GM19324 (cell line): ENCODE measurements around the gene ING4.
"Not testable (repeated sequence)": the region's sequence is repeated elsewhere in the genome, so short reads cannot be mapped to it uniquely, and the experiment has no call there.

ENCODE experiments used
- ATAC-seq: cut with Tn5 transposase; IDR thresholded peaks from one replicate; pipeline ENCODE4 v1.9.1; 2021; ENCODE audit warnings: mild to moderate bottlenecking, moderate library complexity; ENCODE audit not compliant: unreplicated experiment, low FRiP score

Gene ING4

DNA sequence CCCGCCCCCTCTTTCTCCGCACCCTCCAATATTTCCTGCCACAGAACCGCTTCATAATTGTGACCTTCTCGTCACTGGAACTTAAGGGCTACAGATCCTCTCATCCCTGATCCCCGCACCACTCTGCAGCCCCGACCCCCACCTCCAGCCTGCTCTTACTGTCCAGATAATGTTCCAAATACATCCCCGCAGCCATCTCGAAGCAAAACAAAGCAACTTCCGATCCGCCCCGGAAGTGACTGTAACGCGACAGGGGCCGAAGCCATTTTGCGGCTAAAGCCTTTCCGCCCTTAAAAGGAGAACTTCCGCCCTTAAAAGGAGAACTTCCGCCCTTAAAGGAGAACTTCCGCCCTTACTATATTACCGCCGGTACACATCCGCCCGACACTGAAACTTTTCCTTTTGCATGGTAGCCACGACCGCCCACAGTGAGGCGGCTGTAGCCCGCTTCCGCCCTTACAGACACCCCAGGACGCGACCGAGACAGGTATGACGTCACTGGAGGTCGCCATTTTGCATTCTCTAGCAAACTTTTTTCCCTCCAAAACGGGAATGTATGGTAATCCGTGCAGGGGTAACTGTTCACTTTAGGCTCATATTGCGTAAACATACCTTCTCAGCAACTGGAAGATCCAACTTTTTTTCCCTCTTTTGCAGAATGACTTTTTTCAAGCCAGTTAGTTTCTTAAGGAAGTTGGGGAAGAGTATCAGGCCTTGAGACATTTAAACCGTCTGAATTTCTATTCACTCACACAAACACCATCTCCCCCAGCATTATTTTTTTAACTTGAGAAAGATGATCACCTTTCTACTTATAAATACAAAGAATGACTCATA, at the start of gene ING4:
TSS of gene ING4 (minus strand) at position 214 of the 837 bp plus-strand sequence. CDS start at position 196, 18 bp downstream.
- peak; percentile 98 for ATAC-seq

DNA sequence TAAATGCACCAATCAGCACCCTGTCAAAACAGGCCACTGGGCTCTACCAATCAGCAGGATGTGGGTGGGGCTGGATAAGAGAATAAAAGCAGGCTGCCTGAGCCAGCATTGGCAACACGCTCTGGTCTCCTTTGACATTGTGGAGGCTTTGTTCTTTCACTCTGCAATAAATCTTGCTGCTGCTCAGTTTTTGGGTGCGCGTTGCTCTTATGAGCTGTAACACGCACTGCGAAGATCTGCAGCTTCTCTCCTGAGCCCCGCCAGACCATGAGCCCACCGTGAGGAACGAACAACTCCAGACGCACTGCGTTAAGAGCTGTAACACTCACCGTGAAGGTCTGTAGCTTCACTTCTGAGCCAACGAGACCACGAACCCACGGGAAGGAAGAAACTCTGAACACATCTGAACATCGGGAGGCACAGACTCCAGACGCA, 46.1 kb upstream of the ING4 start:
- ATAC-seq: no peak

DNA sequence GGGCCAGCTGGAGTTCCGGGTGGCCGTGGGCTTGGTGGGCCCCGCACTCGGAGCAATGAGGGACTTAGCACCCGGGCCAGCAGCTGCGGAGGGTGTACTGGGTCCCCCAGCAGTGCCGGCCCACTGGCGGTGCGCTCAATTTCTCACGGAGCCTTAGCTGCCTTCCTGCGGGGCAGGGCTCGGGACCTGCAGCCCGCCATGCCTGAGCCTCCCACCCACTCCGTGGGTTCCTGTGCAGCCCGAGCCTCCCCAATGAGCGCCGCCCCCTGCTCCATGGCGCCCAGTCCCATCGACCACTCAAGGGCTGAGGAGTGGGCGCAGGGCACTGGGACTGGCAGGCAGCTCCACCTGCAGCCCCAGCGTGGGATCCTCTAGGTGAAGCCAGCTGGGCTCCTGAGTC, 45.4 kb upstream of the ING4 start:
- ATAC-seq: not testable (repeated sequence)

DNA sequence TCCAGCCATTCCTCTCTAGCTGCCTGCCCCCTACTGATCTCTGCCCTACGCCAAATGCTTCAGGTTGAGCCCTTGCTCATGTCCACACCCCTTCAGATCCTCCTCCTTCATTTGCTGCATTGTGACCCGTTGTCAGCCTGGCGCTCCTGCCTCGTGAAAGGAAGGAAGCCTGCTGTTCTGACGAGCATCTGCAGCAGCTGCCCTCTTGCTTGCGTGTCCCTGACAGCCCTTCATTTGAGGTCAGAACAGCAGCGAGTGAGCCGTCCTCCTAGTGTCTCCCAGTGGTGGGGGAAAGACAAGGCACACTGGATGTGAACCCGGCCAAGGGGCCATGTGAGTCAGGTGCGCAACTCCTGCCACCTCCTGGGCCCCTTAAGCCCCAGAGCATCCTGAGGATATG, 40.7 kb upstream of the ING4 start:
- ATAC-seq: no peak

DNA sequence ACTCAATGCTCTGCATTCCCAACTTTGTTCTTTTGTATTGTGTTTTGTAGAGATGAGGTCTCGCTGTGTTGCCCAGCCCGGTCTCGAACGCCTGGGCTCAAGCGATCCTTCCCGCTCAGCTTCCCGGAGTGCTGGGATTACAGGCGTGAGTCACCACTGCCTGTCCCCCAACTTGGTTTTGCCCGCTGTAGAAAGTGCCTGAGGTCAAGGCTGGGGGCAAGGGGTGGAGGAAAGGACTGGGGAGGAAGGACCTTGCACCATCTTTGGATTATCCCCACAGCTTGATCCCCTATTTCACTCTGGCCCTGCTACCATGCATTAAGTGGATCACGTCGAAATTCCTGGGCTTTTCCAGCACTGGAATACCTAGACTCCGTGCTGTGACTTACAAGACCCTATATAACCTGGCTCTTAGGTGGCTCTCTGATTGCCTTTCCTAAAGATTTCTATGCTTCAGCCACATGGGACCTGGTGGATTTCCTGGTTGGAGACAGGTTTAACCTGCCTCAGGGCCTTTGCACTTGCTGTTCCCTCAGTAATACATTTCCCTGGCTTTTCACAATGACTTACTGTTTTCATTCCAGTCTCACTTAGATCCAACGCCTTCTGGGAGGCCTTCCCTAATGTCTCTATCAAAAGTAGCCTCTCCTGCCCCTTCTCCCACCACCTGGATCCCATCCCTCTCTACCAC, 38.3 kb upstream of the ING4 start:
- no peak for ATAC-seq

DNA sequence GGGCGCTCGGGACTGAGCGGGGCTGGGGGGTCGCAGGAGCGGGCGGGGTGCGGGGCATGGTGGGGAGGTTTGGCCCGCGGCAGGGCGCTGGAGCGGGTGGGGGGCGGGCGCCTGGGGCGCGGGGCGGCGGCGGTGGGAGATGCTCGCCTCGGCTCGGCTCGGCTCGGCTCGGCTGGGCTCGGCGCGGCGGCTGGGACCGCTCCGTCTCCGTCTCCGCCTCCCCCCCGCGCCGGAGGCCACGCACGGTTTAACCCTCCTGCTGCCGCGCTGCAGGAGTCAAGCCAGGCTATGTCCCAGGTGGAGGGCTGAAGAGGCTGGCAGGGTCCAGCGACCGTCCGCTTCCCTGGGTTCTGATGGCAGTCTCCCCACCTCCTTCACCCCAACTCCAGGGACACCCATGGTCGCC, 37.7 kb upstream of the ING4 start, which contains the start of gene PIANP:
TSS of gene PIANP (minus strand) at position 170 of the 406 bp plus-strand sequence. CDS start 2,754 bp downstream, outside the sequence.
- ATAC-seq: no peak

DNA sequence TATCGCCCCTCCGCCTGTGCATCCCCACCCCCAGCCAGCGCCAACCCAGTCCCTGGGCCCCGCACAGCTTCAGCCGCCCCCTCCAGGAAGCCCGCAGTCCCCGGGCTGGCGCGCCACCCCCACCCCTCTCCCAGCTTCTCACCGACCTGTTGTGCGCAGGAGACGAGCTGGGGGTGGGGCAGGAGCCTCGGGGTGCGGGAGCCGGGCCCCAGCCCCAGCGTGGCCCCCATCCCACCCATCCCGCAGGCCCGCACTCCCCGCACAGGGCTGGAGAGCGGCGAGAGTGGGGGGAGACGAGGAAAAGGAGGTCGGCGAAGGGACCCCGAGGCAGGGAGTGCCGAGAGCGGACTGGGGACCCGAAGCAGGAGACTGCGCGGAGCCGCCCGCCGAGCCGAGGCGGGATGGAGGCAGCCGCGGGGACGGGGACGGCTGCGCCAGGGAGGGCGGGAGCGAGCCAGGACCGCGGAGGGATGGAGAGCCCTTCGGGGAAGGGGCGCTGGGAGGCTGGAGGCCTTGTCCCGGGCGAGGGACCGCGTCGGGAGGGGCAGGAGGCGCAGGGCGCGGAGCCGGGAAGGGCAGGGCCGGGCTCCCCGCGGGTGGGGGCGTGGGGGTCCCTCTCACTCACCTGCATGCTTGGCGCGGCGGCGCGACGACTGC, 37.2 kb upstream of the ING4 start:
- ATAC-seq: no peak

DNA sequence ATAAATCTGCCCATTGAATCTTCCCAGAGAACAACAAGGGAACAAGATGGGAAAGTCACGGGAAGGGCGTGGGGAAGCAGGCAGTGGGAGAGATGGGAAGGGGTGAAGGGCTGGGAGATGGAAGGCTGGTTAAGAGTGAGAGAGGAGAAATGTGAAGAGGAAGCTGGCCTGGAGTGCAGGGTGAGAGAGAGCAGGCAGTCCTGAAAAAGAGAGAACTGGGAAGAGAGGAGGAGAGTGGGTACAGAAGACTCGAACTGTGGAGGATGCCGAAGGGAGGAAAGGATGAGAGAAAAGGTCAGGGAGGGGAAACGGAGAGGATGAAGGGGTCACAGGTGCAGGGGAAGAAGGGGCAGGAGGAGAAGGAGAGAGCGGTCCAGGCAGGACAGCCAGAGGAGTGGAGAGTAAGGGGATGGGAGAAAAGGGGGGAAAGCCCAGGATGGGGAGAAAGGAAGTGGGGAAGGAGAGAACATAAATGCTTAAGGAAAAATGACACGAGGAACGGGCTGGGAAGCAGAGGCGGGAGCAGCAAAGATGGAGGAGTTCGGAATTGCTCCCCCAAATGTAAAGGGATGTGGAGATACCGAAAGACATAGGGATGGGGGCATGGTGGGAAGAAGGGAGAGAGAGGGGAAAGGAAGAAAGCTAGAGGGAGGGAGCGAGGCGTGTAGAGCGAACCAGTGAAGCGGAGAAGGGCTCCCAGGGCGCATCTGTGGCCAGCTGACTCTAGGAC, 36.5 kb upstream of the ING4 start:
- ATAC-seq: no peak

DNA sequence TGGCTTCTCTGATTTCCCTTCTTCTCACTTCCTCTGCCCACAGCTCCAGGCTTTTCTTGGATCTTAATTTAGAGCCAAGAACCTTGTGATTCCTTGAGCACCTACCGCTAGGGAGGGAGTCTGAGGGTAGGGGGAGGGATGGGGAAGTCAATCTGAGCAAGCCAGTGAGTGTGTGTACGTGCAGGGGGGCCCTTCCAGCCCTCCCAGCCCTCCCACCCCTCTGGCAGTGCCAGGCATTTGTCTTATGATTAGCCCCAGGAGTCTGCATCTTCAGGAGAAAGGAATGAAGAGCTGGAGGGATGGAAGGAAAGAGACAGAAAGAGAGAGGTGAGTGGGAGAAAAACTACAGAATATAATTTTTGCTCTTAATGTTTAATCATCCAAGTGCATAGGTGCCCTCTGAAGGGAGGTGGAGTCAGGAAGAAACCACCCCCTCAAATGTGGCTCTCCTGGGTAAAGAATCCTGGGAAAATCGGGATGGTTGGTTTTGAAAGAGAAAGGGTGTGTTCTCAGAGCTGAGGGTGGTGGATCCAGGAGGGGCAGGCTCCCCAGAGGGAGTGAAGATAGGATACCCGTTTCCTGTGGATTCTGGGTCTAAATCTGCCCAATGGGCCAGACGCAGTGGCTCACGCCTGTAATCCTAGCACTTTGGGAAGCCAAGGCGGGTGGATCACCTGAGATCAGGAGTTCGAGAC, 35.6 kb upstream of the ING4 start:
- no peak for ATAC-seq

DNA sequence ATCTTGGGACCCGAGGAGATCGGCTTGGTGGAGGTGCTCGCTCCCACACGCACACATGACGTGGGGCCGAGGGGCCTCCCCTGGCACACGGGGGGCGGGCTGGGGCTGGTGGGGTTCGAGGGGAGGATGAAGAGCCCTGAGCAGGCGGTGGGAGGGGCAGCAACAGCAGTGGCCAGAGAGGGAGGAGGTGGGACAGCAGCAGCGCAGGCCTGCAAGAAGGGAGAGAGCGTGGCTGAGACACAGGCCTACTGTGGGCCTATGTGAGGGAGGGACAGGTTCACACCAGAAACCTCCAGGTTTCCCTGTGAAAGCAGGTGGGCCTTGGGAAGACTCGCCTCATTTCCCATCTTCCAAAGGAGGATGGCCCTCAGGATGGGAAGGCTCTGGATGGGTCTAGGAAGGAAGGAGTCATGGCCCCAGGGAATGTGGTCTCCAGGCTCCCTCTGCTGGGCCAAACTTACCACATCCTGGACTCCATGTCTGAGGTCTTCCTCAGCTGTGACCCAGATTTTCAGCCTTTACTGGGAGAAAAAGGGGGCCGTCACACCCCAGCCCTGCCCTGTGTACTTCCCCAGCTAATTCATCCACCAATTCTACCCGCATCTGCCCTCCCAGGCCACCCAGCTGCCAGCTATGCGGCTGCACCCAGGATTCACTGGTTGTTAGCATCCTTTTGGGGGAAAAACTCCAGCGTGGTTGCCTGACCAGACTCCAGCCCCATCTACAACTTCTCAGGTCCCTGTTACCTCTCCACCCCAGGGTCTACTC, 34.8 kb upstream of the ING4 start:
- no peak for ATAC-seq

DNA sequence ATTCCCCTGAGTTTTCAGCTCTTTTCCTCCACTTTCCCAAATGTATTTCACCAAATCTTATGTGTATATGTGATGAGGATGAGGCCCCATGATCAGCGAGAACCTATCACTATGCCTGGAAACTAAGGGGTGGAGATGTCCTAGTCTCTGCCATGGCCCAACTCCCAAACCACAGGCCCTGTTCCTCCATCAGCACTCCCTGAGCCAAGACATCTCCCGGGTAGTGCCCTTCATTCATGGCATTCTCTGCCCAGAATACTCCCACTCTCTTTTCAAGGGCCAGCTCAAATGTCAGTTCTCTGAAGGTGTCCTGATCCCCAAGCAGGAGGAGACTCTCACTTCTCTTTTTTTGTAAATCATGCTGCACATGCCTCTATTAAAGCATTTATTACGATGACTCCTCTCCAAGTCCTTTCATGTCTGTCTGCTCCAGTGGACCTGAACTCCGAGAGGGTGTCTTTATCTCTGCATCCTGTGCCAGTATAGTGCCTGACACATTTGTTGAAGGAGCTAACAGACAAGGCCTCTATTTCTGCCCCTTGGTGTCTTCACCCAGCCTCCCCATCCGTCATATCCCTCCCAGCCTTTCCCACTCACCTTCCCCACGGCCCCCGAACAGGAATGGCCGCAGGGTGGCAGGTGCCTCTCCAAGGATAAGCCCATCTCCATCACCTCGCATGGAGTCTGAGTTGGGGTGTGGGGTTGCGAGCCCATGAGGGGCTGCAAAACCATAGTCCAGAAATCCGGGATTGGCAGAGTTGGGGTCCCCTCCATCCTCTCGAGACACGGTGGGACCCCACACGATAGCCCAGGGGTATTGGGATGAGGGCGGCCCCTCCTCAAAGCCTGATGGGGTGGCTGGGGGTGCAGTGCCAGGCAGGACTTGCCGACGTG, 34.0 kb upstream of the ING4 start:
- no peak for ATAC-seq

DNA sequence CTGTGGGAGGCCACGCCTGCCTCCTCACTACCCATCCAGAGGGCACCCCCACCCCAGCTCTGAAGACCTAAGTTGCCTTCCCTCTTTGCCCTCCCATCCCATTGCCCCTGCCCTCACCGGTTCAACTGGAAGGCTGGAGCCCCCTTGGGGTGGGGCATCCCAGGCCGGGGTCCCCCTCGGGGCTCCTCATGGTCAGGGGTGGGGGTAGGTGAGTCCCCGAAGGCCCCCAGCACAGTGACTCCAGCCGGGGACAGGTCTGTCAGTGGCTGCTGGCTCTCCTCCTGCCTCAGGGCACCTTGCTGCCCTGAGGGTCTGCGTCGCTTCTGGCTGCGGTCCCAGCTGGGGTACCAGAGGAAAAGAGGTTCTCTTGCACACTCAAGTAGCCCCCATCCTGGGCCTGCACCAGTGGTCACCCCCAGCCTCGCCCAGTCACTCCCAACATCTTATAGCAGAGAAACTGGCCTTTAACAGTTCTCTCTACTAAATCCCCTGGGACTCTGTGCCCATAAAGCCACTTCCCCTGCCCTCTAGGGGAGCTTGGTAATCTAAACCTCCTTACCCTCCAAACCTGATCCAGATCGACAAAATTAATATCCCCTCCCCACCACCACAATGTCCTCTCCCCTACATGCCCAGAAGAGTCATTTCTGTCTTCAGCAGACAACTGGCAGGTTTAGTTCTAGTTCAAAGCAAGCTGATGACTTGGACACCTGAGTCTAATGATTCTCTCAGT, 32.6 kb upstream of the ING4 start:
- ATAC-seq: no peak

DNA sequence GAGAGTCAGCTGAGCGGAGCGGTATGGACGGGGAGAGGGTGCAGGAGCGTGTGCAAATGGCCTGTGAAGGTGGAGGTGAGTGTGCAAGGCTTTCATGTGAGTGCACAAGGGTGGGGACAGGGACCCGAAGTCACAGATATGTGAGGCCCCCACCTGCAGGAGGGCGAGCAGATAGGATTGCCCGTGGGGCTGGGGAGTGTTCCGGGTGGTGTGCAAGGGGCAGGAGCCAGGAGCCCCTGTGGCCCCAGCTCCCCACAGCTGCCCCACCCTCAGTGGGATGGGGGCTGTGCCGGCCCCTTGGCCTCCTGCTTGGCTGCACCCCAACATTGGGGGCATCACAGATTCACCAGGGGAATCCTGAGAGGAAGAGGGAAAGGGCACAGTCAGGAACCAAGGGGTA, 31.8 kb upstream of the ING4 start:
- no peak for ATAC-seq

DNA sequence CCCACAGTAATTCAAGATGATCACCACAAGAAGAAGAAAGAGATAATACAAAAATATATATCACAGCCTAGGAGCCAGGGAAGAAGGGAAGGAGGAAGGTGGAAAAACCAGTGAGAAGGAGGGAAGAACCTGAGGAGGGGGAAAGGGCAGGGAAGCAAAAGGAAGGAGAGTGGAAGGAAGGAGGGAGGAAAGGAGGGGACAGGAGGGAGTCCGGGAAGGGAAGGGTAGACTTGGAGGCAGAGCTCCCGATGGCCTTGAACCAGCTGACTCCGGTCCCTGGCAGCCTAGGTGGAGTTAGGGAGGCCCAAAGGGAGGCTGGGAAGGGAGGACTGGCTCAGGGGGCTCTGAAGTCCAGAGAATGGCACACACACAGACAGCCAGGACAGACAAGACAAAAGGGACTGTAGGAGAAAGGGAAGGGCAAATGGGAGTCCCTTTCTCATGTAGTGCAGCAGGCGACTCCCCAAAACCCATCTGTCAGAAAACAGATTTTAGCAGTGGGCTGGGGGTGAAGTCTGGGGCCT, 31.0 kb upstream of the ING4 start:
- ATAC-seq: no peak

DNA sequence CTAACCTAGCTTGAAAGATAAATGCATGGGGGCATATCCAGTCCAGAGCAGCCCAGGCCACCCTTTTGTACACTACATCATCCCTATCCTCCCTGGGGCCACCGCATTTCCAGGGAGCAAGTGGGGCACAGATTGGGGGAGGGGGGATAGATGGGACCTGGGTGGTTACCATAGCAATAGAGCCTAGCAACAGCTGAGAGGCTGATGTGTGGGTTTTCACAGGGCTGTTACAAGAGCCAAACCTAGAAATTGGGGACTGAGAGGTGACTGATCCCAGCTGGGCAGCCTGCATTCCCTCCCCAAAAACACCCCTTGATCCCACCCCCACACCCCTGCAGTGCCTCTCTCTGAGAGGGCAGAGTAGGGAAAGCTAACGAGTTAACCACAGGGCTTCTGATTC, 30.0 kb upstream of the ING4 start:
- ATAC-seq: no peak

DNA sequence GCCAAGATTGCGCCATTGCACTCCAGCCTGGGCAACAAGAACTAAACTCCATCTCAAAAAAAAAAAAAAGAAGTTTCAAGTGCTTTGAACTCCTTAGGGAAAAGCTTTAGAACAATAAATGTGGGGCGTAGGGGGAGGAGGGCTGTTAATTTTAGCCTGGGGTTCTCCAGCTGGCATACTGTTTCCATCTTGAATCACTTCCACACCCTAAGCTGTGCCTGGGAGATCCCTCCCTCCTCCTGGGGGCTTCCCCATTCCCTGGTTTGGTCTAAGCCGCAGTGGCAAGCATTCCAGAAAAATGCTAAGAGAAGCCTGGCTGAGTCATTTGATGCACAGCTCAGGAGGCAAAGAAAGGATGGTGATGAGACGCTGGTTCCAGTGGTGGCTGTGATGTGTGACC, 28.6 kb upstream of the ING4 start:
- no peak for ATAC-seq
